ENCODE data around the gene BCL2L14. TPM values are rescaled to one million over a fixed set of nuclear protein-coding genes. Genes with fewer than 3 reads are reported as not detected.

BCL2L14 gene
- total RNA-seq, 2 experiments from 2014 or later, result 0.28 to 0.38 TPM

DNA sequence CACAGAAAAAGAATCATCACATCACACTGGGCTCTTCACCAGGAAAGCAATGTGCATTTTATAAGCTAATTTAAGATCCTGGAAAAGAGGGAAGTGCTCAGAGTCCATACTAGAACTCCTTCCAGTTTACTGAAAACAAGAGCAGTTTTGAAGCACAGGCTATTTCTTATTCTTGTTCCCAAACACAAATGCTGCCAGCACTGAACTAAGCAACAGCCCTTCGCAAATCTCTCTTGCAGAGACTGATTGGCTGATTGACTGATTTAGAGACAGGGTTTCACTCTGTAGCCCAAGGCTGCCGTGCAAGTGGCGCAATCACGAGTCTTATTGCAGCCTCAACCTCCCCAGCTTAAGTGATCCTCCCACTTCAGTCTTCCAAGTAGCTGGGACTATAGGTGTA, 44.8 kb downstream of the BCL2L14 start:
- H3K4me1 ChIP-seq (ENCODE audit: insufficient read depth, low read length), result no peaks in the 10 kb centered on the region
- peaks cover 0 to 5% of the 10 kb centered on the region in 2 experiments for H3K9me3 ChIP-seq (ENCODE audit: control insufficient read depth in 1 of 2, insufficient read depth in 1 of 2, low read length in 2 of 2)
- Mint-ChIP-seq H3K4me3 (no peak overlapping the region), H3K4me1 (ENCODE audit: low read depth) (no peaks in the 10 kb centered on the region), H3K36me3 (ENCODE audit: low read depth) (peaks cover 24% of the 10 kb centered on the region), H3K27ac (no peak overlapping the region), H3K27me3 (no peaks in the 10 kb centered on the region), H3K9me3 (no peaks in the 10 kb centered on the region)
- intact Hi-C loops (cut with DNase I, micrococcal nuclease), result no loop called here
- ATAC-seq (ENCODE audit: poor library complexity) (no peak), DNase-seq (no peak)
- POLR2A ChIA-PET, result no interaction called here
- no peaks in the 10 kb centered on the region for H3K27me3 ChIP-seq (ENCODE audit: control insufficient read depth in 1 of 2, insufficient read depth in 2 of 2, low read length in 2 of 2)
- no peaks in the 10 kb centered on the region for H3K36me3 ChIP-seq (ENCODE audit: insufficient read depth, low read length)
- CTCF ChIA-PET, result interaction anchor here (1.6 kb wide), 1 partner anchor 12 kb away, joined by 4 read pairs; no protein-coding TSS in a partner anchor
- TF ChIP-seq, protein P1, sequence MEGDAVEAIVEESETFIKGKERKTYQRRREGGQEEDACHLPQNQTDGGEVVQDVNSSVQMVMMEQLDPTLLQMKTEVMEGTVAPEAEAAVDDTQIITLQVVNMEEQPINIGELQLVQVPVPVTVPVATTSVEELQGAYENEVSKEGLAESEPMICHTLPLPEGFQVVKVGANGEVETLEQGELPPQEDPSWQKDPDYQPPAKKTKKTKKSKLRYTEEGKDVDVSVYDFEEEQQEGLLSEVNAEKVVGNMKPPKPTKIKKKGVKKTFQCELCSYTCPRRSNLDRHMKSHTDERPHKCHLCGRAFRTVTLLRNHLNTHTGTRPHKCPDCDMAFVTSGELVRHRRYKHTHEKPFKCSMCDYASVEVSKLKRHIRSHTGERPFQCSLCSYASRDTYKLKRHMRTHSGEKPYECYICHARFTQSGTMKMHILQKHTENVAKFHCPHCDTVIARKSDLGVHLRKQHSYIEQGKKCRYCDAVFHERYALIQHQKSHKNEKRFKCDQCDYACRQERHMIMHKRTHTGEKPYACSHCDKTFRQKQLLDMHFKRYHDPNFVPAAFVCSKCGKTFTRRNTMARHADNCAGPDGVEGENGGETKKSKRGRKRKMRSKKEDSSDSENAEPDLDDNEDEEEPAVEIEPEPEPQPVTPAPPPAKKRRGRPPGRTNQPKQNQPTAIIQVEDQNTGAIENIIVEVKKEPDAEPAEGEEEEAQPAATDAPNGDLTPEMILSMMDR (IDR thresholded peaks at IDR 0.05), result no peak
- H3K4me3 ChIP-seq (ENCODE audit: low read length), result no peak overlapping the region
- H3K27ac ChIP-seq (ENCODE audit: low read depth in 1 of 2, low read length in 2 of 2), result no peak overlapping the region

DNA sequence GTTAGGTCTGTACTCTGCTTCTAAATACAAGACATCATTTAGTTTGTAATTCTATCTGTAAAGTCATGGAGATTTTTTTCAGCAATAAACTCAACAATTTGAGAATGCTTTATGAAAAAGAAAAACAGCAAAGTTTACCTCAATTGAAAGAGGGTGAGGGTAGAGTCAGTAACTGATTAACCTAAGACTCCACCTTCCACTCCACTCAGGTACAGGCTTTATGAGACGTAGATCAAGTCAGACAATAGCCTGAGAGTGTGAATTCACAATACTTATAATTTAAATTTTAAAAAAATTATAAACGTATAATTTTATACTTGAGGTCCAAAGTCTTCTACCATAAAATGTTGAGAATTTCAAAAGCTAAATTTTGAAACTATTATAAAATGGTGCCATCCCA, 45.9 kb downstream of the BCL2L14 start:
- Histone ChIP-seq H3K9me3 (ENCODE audit: control insufficient read depth in 1 of 2, insufficient read depth in 1 of 2, low read length in 2 of 2) (no peaks in the 10 kb centered on the region), H3K27ac (ENCODE audit: low read depth in 1 of 2, low read length in 2 of 2) (no peak overlapping the region), H3K4me1 (ENCODE audit: insufficient read depth, low read length) (no peaks in the 10 kb centered on the region), H3K27me3 (ENCODE audit: control insufficient read depth in 1 of 2, insufficient read depth in 2 of 2, low read length in 2 of 2) (no peaks in the 10 kb centered on the region), H3K36me3 (ENCODE audit: insufficient read depth, low read length) (no peaks in the 10 kb centered on the region), H3K4me3 (ENCODE audit: low read length) (no peak overlapping the region)
- TF ChIP-seq, protein P1 (IDR thresholded peaks at IDR 0.05), result no peak
- no peaks in the 10 kb centered on the region for H3K27me3 Mint-ChIP-seq
- no peaks in the 10 kb centered on the region for H3K9me3 Mint-ChIP-seq
- DNase-seq (no peak), ATAC-seq (ENCODE audit: poor library complexity) (no peak)
- no peak overlapping the region for H3K27ac Mint-ChIP-seq
- H3K4me3 Mint-ChIP-seq, result no peak overlapping the region
- POLR2A ChIA-PET, result interaction anchor here (0.6 kb wide), 1 partner anchor 454 kb away, joined by 3 read pairs; no protein-coding TSS in a partner anchor
- H3K4me1 Mint-ChIP-seq (ENCODE audit: low read depth), result no peaks in the 10 kb centered on the region
- CTCF ChIA-PET, result no interaction called here
- H3K36me3 Mint-ChIP-seq (ENCODE audit: low read depth), result peaks cover 31% of the 10 kb centered on the region
- intact Hi-C loops (cut with DNase I, micrococcal nuclease), result no loop called here

DNA sequence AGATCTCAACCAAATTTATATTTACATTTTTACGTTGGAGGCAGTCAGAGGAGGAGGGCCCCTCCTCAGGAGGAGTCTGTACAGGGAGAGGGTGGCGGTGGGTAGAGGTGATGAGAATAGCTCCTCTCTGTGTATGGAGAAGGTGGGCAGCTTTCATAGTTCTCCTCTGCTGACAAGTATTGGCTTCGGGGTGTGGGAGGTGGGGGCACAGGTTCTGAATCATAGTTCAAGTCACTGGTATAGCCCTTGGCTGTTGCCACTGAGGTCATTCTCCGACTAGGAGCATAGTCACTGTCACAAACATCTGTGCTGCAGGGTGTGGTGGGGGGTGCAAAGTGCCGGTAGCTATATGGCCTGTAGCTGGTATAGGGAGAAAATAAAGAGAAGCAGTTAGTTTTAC, 50.3 kb downstream of the BCL2L14 start:
- no peak overlapping the region for H3K27ac Mint-ChIP-seq
- TF ChIP-seq, protein P1 (IDR thresholded peaks at IDR 0.05), result no peak
- no peak overlapping the region for H3K27ac ChIP-seq (ENCODE audit: low read depth in 1 of 2, low read length in 2 of 2)
- H3K27me3 Mint-ChIP-seq, result no peaks in the 10 kb centered on the region
- H3K36me3 ChIP-seq (ENCODE audit: insufficient read depth, low read length), result no peaks in the 10 kb centered on the region
- no peak for ATAC-seq (ENCODE audit: poor library complexity)
- H3K4me3 Mint-ChIP-seq, result no peak overlapping the region
- intact Hi-C loops (cut with DNase I, micrococcal nuclease), result no loop called here
- H3K4me3 ChIP-seq (ENCODE audit: low read length), result no peak overlapping the region
- H3K27me3 ChIP-seq (ENCODE audit: control insufficient read depth in 1 of 2, insufficient read depth in 2 of 2, low read length in 2 of 2), result no peaks in the 10 kb centered on the region
- H3K36me3 Mint-ChIP-seq (ENCODE audit: low read depth), result peaks cover 55% of the 10 kb centered on the region
- DNase-seq, result no peak
- POLR2A ChIA-PET, result interaction anchor here (0.6 kb wide), 1 partner anchor 1407 kb away, joined by 3 read pairs; no protein-coding TSS in a partner anchor
- H3K9me3 Mint-ChIP-seq, result no peaks in the 10 kb centered on the region
- H3K4me1 Mint-ChIP-seq (ENCODE audit: low read depth), result no peaks in the 10 kb centered on the region
- H3K9me3 ChIP-seq (ENCODE audit: control insufficient read depth in 1 of 2, insufficient read depth in 1 of 2, low read length in 2 of 2), result no peaks in the 10 kb centered on the region
- no peaks in the 10 kb centered on the region for H3K4me1 ChIP-seq (ENCODE audit: insufficient read depth, low read length)
- CTCF ChIA-PET, result no interaction called here

All from CD4-positive, alpha-beta T cell (primary cell).